Astrocyte (in vitro differentiated cells and primary cell): ENCODE measurements around the gene MT1E.

Experiments used
- CTCF ChIP-seq: IDR thresholded peaks from 2 replicates; pipeline ENCODE4 v1.5.1; 2011; ENCODE audit warnings: low read depth, mild to moderate bottlenecking, inconsistent platforms, low read length, moderate library complexity; ENCODE audit not compliant: insufficient read depth
- EZH2 ChIP-seq: IDR thresholded peaks from 2 replicates; pipeline ENCODE4 v1.6.1; 2012; ENCODE audit warnings: mild to moderate bottlenecking, low read length, inconsistent platforms; ENCODE audit not compliant: insufficient read depth

- TF ChIP-seq CTCF (no peak), EZH2 (no peak)
Observed at GRCh38 chr16:56606071-56606475, 19.5 kb upstream of the MT1E start.
